Activated CD8-positive, alpha-beta T cell treated with anti-CD3 and anti-CD28 coated beads for 36 hours (primary cell): ENCODE results near the gene ANP32A. TPM values are rescaled to one million over a fixed set of nuclear protein-coding genes. Genes with fewer than 3 reads are reported as not detected.

Experiments
- ATAC-seq: fragments of 200-7000 bp; cut with Tn5 transposase; one replicate; pipeline ENCODE4 v1.10.0; 2021; ENCODE audit warnings: mild to moderate bottlenecking, moderate library complexity
- CTCF ChIA-PET: fragments of 350-600 bp; sonication (Branson Sonifier 250); formaldehyde crosslinking; loops from one replicate; lab custom pipeline; 2021; ENCODE audit warnings: antibody characterized with exemption; lab: Charles Lee
- POLR2A ChIA-PET: fragments of 350-600 bp; sonication (Branson Sonifier 250); formaldehyde crosslinking; loops from one replicate; lab custom pipeline; 2021; ENCODE audit warnings: antibody characterized with exemption; lab: Charles Lee
- DNase-seq: peaks from one replicate; pipeline ENCODE4 v3.0.0-alpha.2; 2020
- H3K27ac Mint-ChIP-seq: one replicate; pipeline ENCODE4 v1.8.0; 2021; ENCODE audit warnings: mild to moderate bottlenecking, mixed read lengths
- H3K27me3 Mint-ChIP-seq: one replicate; pipeline ENCODE4 v1.8.0; 2021; ENCODE audit warnings: mixed read lengths
- H3K36me3 Mint-ChIP-seq: one replicate; pipeline ENCODE4 v1.8.0; 2021; ENCODE audit warnings: low read depth, mixed read lengths
- H3K4me1 Mint-ChIP-seq: one replicate; pipeline ENCODE4 v1.8.0; 2021; ENCODE audit warnings: low read depth, mixed read lengths
- H3K4me3 Mint-ChIP-seq: one replicate; pipeline ENCODE4 v1.8.0; 2021; ENCODE audit warnings: mild to moderate bottlenecking, moderate library complexity, mixed read lengths
- H3K9me3 Mint-ChIP-seq: one replicate; pipeline ENCODE4 v1.8.0; 2021; ENCODE audit warnings: mixed read lengths
- CTCF ChIP-seq: fragments of 200-600 bp; IDR thresholded peaks from one replicate; pipeline ENCODE4 v1.8.0; 2022; ENCODE audit warnings: antibody characterized with exemption, mild to moderate bottlenecking
- intact Hi-C: fragments of 100-400 bp; cut with micrococcal nuclease; formaldehyde crosslinking; loops from one replicate; pipeline ENCODE4 v1.10.0; 2022
- total RNA-seq, 2 experiments: library from RNA; stranded (reverse); gene quantifications; one replicate each; pipeline ENCODE4 v1.2.3, GENCODE V29; 2021

Gene ANP32A
- total RNA-seq, 2 experiments from 2014 or later, result 239 to 246 TPM

- Mint-ChIP-seq H3K9me3 (no peaks in the 10 kb centered on the region), H3K4me1 (peaks cover 96% of the 10 kb centered on the region), H3K4me3 (peak overlapping the region; percentile 40), H3K27me3 (no peaks in the 10 kb centered on the region), H3K36me3 (peaks cover 36% of the 10 kb centered on the region), H3K27ac (peak overlapping the region; percentile 72)
- ChIA-PET POLR2A (interaction anchor here (0.9 to 4.1 kb wide), 7 partner anchors 12 to 566 kb away, joined by 3 to 47 read pairs (median 3); no protein-coding TSS in a partner anchor), CTCF (interaction anchor here (0.9 to 2.8 kb wide), 13 partner anchors 9 to 81 kb away, joined by 3 to 17 read pairs (median 3); no protein-coding TSS in a partner anchor)
- TF ChIP-seq CTCF, result no peak
- DNase-seq, result no peak
- ATAC-seq, result no peak
- intact Hi-C loops, result no loop called here
Measured at GRCh38 chr15:68794863-68795262, 25.8 kb downstream of the ANP32A start.

GRCh38 chr15:68794307-68794706 lies 26.4 kb downstream of the ANP32A start:
- DNase-seq (no peak), ATAC-seq (no peak)
- intact Hi-C loops, result no loop called here
- H3K9me3 Mint-ChIP-seq, result no peaks in the 10 kb centered on the region
- CTCF ChIA-PET, result interaction anchor here (1.1 to 2.8 kb wide), 8 partner anchors 9 to 81 kb away, joined by 3 to 17 read pairs (median 4); no protein-coding TSS in a partner anchor
- peak overlapping the region; percentile 72 for H3K27ac Mint-ChIP-seq
- peaks cover 96% of the 10 kb centered on the region for H3K4me1 Mint-ChIP-seq
- H3K36me3 Mint-ChIP-seq, result peaks cover 31% of the 10 kb centered on the region
- H3K4me3 Mint-ChIP-seq, result no peak overlapping the region
- no peaks in the 10 kb centered on the region for H3K27me3 Mint-ChIP-seq
- no peak for TF ChIP-seq CTCF
- POLR2A ChIA-PET, result interaction anchor here (0.9 to 4.1 kb wide), 7 partner anchors 11 to 566 kb away, joined by 3 to 47 read pairs (median 3); no protein-coding TSS in a partner anchor

- DNase-seq (no peak), ATAC-seq (no peak)
- ChIA-PET POLR2A (interaction anchor here (1.3 to 4.1 kb wide), 4 partner anchors 11 to 29 kb away, joined by 3 to 47 read pairs (median 6); no protein-coding TSS in a partner anchor), CTCF (interaction anchor here (1.1 to 2.8 kb wide), 5 partner anchors 8 to 82 kb away, joined by 3 to 17 read pairs (median 8); no protein-coding TSS in a partner anchor)
- H3K9me3 Mint-ChIP-seq, result no peaks in the 10 kb centered on the region
- peaks cover 27% of the 10 kb centered on the region for H3K36me3 Mint-ChIP-seq
- no peaks in the 10 kb centered on the region for H3K27me3 Mint-ChIP-seq
- H3K27ac Mint-ChIP-seq, result no peak overlapping the region
- TF ChIP-seq CTCF, result no peak
- H3K4me3 Mint-ChIP-seq, result no peak overlapping the region
- H3K4me1 Mint-ChIP-seq, result peaks cover 94% of the 10 kb centered on the region
- intact Hi-C loops, result no loop called here
Measured at GRCh38 chr15:68793776-68794175, 26.9 kb downstream of the ANP32A start.

- no peaks in the 10 kb centered on the region for H3K9me3 Mint-ChIP-seq
- ATAC-seq (no peak), DNase-seq (no peak)
- no peaks in the 10 kb centered on the region for H3K27me3 Mint-ChIP-seq
- ChIA-PET POLR2A (interaction anchor here (1.3 to 4.1 kb wide), 4 partner anchors 15 to 30 kb away, joined by 3 to 47 read pairs (median 6); no protein-coding TSS in a partner anchor), CTCF (interaction anchor here (1.1 to 2.8 kb wide), 4 partner anchors 9 to 83 kb away, joined by 5 to 17 read pairs (median 12); no protein-coding TSS in a partner anchor)
- peaks cover 94% of the 10 kb centered on the region for H3K4me1 Mint-ChIP-seq
- TF ChIP-seq CTCF, result no peak
- peak overlapping the region; percentile 93 for H3K27ac Mint-ChIP-seq
- no peak overlapping the region for H3K4me3 Mint-ChIP-seq
- peaks cover 26% of the 10 kb centered on the region for H3K36me3 Mint-ChIP-seq
- intact Hi-C loops, result no loop called here
Measured at GRCh38 chr15:68792901-68793766, 27.6 kb downstream of the ANP32A start.
